ENCODE measurements around the gene FAM163A.
"Not testable (repeated sequence)": the region's sequence is repeated elsewhere in the genome, so short reads cannot be mapped to it uniquely, and the experiment has no call there.

Gene FAM163A

GRCh38 chr1:179742717-179743678 is at the start of gene FAM163A:
Gene FAM163A (plus strand): TSS chr1:179743291. CDS start chr1:179813098, 69,807 bp downstream.
- DNase-seq (ENCODE audit: low read depth): no peak

DNA sequence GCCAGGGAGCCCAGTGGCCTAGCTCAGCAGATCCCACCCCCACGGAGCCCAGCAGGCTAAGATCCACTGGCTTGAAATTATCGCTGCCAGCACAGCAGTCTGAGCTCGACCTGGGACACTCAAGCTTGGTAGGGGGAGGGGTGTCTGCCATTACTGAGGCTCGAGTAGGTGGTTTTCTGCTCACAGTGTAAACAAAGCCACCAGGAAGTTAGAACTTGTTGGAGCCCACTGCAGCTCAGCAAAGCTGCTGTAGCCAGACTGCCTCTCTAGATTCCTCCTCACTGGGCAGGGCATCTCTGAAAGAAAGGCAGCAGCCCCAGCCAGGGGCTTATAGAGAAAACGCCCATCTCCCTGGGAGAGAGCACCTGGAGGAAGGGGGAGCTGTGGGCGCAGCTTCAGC is 48.6 kb upstream of the FAM163A start:
- not testable (repeated sequence) for DNase-seq (ENCODE audit: low read depth)

- DNase-seq (ENCODE audit: low read depth): no peak
Observed at GRCh38 chr1:179702946-179703539, 40.0 kb upstream of the FAM163A start.

GRCh38 chr1:179706339-179706941 is 36.7 kb upstream of the FAM163A start:
- DNase-seq (ENCODE audit: low read depth): peak; percentile 28

- no peak for DNase-seq (ENCODE audit: low read depth)
Observed at GRCh38 chr1:179707406-179707805, 35.7 kb upstream of the FAM163A start.

GRCh38 chr1:179708434-179709195 is 34.5 kb upstream of the FAM163A start:
- DNase-seq (ENCODE audit: low read depth): no peak

GRCh38 chr1:179709841-179710329 is 33.2 kb upstream of the FAM163A start:
- no peak for DNase-seq (ENCODE audit: low read depth)

- no peak for DNase-seq (ENCODE audit: low read depth)
Observed at GRCh38 chr1:179714159-179714558, 28.9 kb upstream of the FAM163A start.

DNA sequence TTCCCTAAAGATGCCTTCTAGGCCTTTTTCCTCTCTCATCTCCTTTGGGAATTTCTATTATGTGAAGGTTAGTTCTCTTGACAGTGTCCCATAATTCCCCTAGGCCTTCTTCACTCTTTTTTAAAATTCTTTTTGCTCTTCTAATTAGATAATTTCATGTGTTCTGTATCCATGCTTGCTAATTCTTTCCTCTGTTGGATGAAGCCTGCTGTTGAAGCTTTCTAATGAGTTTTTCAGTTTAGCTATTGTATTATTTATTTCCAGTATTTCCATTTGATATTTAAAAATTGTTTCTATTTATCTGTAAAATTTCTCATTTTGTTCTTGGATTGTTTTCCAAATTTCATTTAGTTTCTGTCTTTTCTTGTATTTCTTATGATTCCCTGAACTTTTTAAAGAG is 28.5 kb upstream of the FAM163A start:
- no peak for DNase-seq (ENCODE audit: low read depth)

DNA sequence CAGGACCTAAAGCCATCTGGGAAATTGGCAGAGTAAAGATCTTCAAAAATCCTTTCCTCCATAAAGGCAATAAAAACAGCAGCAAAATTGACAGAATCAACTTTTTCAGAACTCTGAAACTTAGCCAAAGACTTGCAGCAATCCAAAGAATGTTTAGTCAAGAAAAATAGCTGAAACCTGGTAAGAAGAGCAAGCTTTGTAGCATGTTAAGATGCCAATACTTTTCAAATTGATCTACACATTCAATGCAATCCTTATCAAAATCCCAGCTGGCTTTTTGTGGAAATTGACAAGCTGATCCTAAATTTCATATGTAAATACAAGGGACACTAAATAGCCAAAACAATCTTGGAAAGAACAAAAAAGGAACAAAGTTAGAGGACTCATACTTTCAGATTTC is 23.8 kb upstream of the FAM163A start:
- DNase-seq (ENCODE audit: low read depth): no peak

GRCh38 chr1:179728271-179728670 is 14.8 kb upstream of the FAM163A start:
- no peak for DNase-seq (ENCODE audit: low read depth)

DNA sequence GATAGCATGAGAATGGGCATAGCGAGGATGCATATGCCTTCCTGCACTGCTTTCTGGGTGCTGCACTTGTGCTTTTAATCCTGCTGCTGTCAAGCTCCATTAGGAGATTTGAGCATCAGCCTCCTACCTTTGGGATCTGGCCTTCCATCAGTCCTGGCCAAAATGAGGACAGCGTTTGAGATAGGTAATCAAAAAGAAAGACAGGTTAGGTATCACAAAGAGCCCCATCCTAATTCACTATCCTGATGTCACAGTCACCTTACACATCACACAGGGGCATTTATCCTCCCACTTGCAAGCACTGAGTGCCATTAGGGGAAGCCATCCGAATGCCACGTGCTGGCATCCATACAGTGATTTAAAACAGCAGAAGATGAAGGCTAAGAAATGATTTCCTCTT is 13.2 kb upstream of the FAM163A start:
- DNase-seq (ENCODE audit: low read depth): no peak

GRCh38 chr1:179731643-179732042 is 11.4 kb upstream of the FAM163A start:
- no peak for DNase-seq (ENCODE audit: low read depth)

DNA sequence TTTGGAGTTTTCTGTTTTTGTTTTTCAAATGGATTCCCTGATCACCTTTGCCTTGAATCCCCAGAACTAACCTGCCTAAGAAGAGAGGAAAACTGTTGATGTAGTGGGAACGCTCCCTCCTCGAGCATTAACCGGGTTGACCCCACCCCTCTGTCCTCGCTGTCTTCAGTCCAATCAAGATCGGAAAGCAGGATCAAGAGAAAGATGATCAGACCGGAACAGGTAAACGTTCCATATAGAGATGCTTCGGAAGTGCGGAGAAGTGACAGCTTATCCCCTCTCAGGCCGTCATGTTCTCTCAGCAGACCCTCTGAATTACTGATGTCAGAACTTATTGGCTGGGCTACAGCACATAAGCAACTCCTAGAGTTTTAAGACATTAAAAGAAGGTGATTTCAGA is 800 bp upstream of the FAM163A start:
- no peak for DNase-seq (ENCODE audit: low read depth)

- DNase-seq (ENCODE audit: low read depth): no peak
Observed at GRCh38 chr1:179743679-179744400, 749 bp downstream of the FAM163A start.

- DNase-seq (ENCODE audit: low read depth): no peak
Observed at GRCh38 chr1:179744401-179745130, 1.5 kb downstream of the FAM163A start.

DNA sequence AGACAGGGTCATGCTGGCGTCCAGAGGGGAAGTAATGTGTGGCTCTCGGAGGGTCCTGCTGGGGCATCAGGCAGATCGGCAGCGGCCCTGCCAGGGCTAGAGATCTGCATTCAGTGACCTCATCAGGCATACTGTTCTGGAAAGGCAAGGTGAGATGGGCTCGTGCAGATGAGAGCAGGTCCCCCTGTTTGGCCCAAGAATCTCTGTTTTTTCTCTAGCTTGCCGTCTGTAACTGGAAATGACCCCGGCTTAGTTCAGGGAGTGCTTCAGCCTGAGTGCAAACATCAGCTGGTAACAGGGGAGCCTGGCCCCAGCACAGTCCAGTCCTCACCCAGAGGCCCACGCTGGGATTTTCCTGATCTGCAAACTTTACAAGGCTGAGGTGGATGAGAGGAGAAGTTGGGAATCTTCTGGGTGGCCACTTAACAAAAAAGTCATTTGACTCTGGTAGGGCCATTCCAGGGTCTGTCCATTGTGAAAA is 2.1 kb downstream of the FAM163A start:
- no peak for DNase-seq (ENCODE audit: low read depth)

GRCh38 chr1:179745743-179746142 is 2.7 kb downstream of the FAM163A start:
- DNase-seq (ENCODE audit: low read depth): no peak

DNA sequence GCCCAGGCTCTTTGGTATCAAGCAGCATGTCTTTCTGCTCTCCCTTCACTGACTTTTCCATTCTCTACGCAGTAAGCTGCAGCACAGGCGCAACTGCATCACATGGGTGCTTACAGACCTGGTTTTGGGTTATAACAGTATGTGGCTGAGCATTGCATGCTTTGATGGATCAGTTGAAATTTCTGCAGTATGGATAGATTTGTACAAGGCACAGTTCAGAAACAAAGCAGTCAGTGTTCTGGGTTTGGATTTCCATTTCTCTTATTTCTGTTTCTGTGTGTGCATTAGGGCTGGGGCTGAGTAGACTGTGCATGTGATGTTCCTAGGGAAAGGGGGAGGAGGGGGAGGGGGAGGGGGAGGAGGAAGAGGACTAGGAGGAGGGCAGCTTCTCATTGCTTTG is 4.5 kb downstream of the FAM163A start:
- no peak for DNase-seq (ENCODE audit: low read depth)

DNA sequence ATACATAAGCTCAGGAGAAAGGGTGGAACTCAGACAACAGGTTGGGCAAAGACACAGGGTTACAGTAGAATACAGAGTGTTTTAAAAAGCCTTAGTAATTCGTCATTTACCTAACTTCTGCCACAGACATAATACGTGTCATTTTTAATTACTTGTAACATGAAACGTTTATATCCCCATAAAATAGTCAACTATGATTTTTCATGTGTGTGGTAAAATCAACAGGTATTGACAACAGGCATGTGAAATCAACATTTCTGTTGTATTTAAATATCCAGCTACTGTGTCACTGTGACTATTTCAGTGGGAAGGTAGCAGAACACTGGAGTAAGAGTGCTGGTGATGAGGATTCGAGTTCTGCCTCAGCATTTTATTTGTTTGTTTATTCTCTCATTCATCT is 5.7 kb downstream of the FAM163A start:
- DNase-seq (ENCODE audit: low read depth): no peak

GRCh38 chr1:179750630-179751029 is 7.5 kb downstream of the FAM163A start:
- no peak for DNase-seq (ENCODE audit: low read depth)

Data from stimulated activated CD4-positive, alpha-beta T cell treated with anti-CD3 and anti-CD28 coated beads, Interleukin-2, amount 100 ng/mL, for 4 hours (primary cell).